Esophagus squamous epithelium (tissue), 5 donors: Measurements from ENCODE around the gene C1orf21. TPM values are rescaled to one million over a fixed set of nuclear protein-coding genes. Genes with fewer than 3 reads are reported as not detected.
A peak's percentile ranks its signal among the peaks of the same experiment; 100 is the strongest.

Experiments used
- DNase-seq: peaks from one replicate; lab custom pipeline; 2025; lab: John Stamatoyannopoulos, UW
- H3K27ac ChIP-seq, 4 donors: fragments of 200-600 bp; sonication (generic); one replicate each; pipeline ENCODE4 v1.5.1; 2016 to 2019; ENCODE audit warnings: mild to moderate bottlenecking in 1 of 4
- H3K27me3 ChIP-seq, 4 donors: fragments of 200-600 bp; sonication (generic); 1 replicate in 3 of 4; 2 replicates in 1 of 4; pipeline versions ENCODE4 v1.5.1 to v1.6.0; 2017 to 2021; ENCODE audit warnings: antibody characterized with exemption in 1 of 4
- H3K36me3 ChIP-seq, 3 donors: fragments of 200-600 bp; sonication (generic); one replicate each; pipeline ENCODE4 v1.5.1; 2016 to 2019
- H3K4me1 ChIP-seq, 3 donors: fragments of 200-600 bp; sonication (generic); one replicate each; pipeline ENCODE4 v1.5.1; 2017 to 2019
- H3K4me3 ChIP-seq, 4 donors: fragments of 200-600 bp; sonication (generic); 1 replicate in 3 of 4; 2 replicates in 1 of 4; pipeline ENCODE4 v1.5.1; 2016 to 2019; ENCODE audit warnings: mild to moderate bottlenecking in 2 of 4, moderate library complexity in 1 of 4
- H3K9me3 ChIP-seq, 3 donors: fragments of 200-600 bp; sonication (generic); one replicate each; pipeline ENCODE4 v1.5.1; 2016 to 2019
- CTCF ChIP-seq, 6 experiments: fragments of 450-650 bp in 4 of 6; fragments of 200-600 bp in 2 of 6; sonication (generic) in 2 of 6; IDR thresholded peaks; one replicate each; pipeline ENCODE4 v1.5.1; 2016 to 2019; ENCODE audit warnings: antibody characterized with exemption in 6 of 6, mild to moderate bottlenecking in 4 of 6, moderate library complexity in 4 of 6
- POLR2A ChIP-seq, 4 donors: fragments of 450-650 bp; IDR thresholded peaks; one replicate each; pipeline ENCODE4 v1.6.1; 2017; ENCODE audit warnings: antibody characterized with exemption in 4 of 4, mild to moderate bottlenecking in 4 of 4, moderate library complexity in 3 of 4
- WGBS, 2 donors: methylation state at CpG; one replicate each; pipeline ENCODE4 v1.1.5; 2018; 5-methylcytosine and 5-hydroxymethylcytosine counted together
- intact Hi-C: fragments of 100-400 bp; cut with DNase I; formaldehyde crosslinking; loops from one replicate; pipeline ENCODE4 v1.15.0; 2022
- total RNA-seq, 4 donors: library from RNA; depleted of rRNA; stranded (reverse); fragments of >200 nt; gene quantifications; one replicate each; pipeline ENCODE4 v1.1.0, GENCODE V29; 2016
- donor health status: DM: yes; HTN: yes; CAD: no.

Gene C1orf21
- total RNA-seq, 4 donors from 2014 or later = 14.6 to 55.7 (median 36.2) TPM

GRCh38 chr1:184422490-184423233 lies 35.8 kb downstream of the C1orf21 start:
- 27 to 42% methylated on average over 9 of the region's 9 CpGs for WGBS, 2 donors
- Histone ChIP-seq H3K4me3 (no peak overlapping the region), H3K27me3 (no peaks in the 10 kb centered on the region), H3K27ac (peak overlapping the region in 2 of 4 donors; percentile 77 to 81), H3K36me3 (no peaks in the 10 kb centered on the region), H3K4me1 (peaks cover 34 to 94% (median 58%) of the 10 kb centered on the region in 3 donors), H3K9me3 (no peaks in the 10 kb centered on the region)
- DNase-seq = no peak
- TF ChIP-seq POLR2A (IDR thresholded peaks at IDR 0.05) (no peak), CTCF (IDR thresholded peaks at IDR 0.05) (no peak)
- intact Hi-C loops = no loop called here

GRCh38 chr1:184423649-184424048 lies 36.8 kb downstream of the C1orf21 start:
- 77 to 81% methylated on average over 2 of the region's 2 CpGs for WGBS, 2 donors
- DNase-seq = no peak
- H3K27ac ChIP-seq = peak overlapping the region in 2 of 4 donors; percentile 77 to 81
- TF ChIP-seq CTCF (IDR thresholded peaks at IDR 0.05) = no peak
- TF ChIP-seq POLR2A (IDR thresholded peaks at IDR 0.05) = no peak
- H3K36me3 ChIP-seq = no peaks in the 10 kb centered on the region
- intact Hi-C loops = no loop called here
- no peaks in the 10 kb centered on the region for H3K27me3 ChIP-seq
- no peaks in the 10 kb centered on the region for H3K9me3 ChIP-seq
- H3K4me1 ChIP-seq = peaks cover 24 to 84% (median 51%) of the 10 kb centered on the region in 3 donors
- no peak overlapping the region for H3K4me3 ChIP-seq

- no peaks in the 10 kb centered on the region for H3K9me3 ChIP-seq
- DNase-seq = no peak
- no peaks in the 10 kb centered on the region for H3K36me3 ChIP-seq
- 42 to 50% methylated on average over 3 of the region's 3 CpGs for WGBS, 2 donors
- H3K4me3 ChIP-seq = no peak overlapping the region
- intact Hi-C loops = no loop called here
- no peaks in the 10 kb centered on the region for H3K27me3 ChIP-seq
- peaks cover 19 to 79% (median 49%) of the 10 kb centered on the region in 3 donors for H3K4me1 ChIP-seq
- H3K27ac ChIP-seq = peak overlapping the region; percentile 33 to 81 (median 72)
- no peak for TF ChIP-seq CTCF (IDR thresholded peaks at IDR 0.05)
- no peak for TF ChIP-seq POLR2A (IDR thresholded peaks at IDR 0.05)
These were observed 37.3 kb downstream of the C1orf21 start for GRCh38 chr1:184424157-184424556.

GRCh38 chr1:184424945-184425344 lies 38.1 kb downstream of the C1orf21 start:
- H3K4me3 ChIP-seq = no peak overlapping the region
- no peak for DNase-seq
- H3K9me3 ChIP-seq = no peaks in the 10 kb centered on the region
- TF ChIP-seq POLR2A (IDR thresholded peaks at IDR 0.05) = no peak
- no peak for TF ChIP-seq CTCF (IDR thresholded peaks at IDR 0.05)
- H3K36me3 ChIP-seq = no peaks in the 10 kb centered on the region
- WGBS, 2 donors = 56 to 61% methylated on average over 2 of the region's 2 CpGs
- H3K4me1 ChIP-seq = peaks cover 15 to 74% (median 41%) of the 10 kb centered on the region in 3 donors
- peak overlapping the region; percentile 33 to 81 (median 72) for H3K27ac ChIP-seq
- intact Hi-C loops = no loop called here
- H3K27me3 ChIP-seq = no peaks in the 10 kb centered on the region

GRCh38 chr1:184425449-184426277 lies 38.8 kb downstream of the C1orf21 start:
- Histone ChIP-seq H3K4me1 (peaks cover 9 to 67% (median 37%) of the 10 kb centered on the region in 3 donors), H3K4me3 (no peak overlapping the region), H3K9me3 (no peaks in the 10 kb centered on the region), H3K36me3 (peaks cover 0 to 1% (median 0%) of the 10 kb centered on the region in 3 donors), H3K27me3 (no peaks in the 10 kb centered on the region), H3K27ac (peak overlapping the region; percentile 10 to 81 (median 72))
- no peak for DNase-seq
- 53 to 68% methylated on average over 7 of the region's 7 CpGs for WGBS, 2 donors
- TF ChIP-seq POLR2A (IDR thresholded peaks at IDR 0.05) (no peak), CTCF (IDR thresholded peaks at IDR 0.05) (peak in 1 of 6 experiments; percentile 7)
- intact Hi-C loops = no loop called here
